Mesenchymal stem cell (in vitro differentiated cells and primary cell): ENCODE data around the gene HSF2. TPM values are rescaled to one million over a fixed set of nuclear protein-coding genes. Genes with fewer than 3 reads are reported as not detected.
A peak's percentile ranks its signal among the peaks of the same experiment; 100 is the strongest.

Experiments used
- DNase-seq: peaks from one replicate; pipeline ENCODE4 v3.0.0-alpha.2; 2013
- H2AFZ ChIP-seq: one replicate; pipeline ENCODE4 v1.6.1; 2013; ENCODE audit warnings: low read depth, mild to moderate bottlenecking, control low read depth, inconsistent platforms, low read length, moderate library complexity
- H2AK5ac ChIP-seq: 2 replicates; pipeline ENCODE4 v1.6.1; 2013; ENCODE audit warnings: low read length, moderate library complexity, mild to moderate bottlenecking, inconsistent platforms; ENCODE audit not compliant: severe bottlenecking
- H2BK120ac ChIP-seq: one replicate; pipeline ENCODE4 v1.6.1; 2013; ENCODE audit warnings: low read depth, mild to moderate bottlenecking, inconsistent platforms, low read length, moderate library complexity
- H2BK12ac ChIP-seq, 2 experiments: one replicate each; pipeline ENCODE4 v1.6.1; 2013; ENCODE audit warnings: inconsistent platforms in 2 of 2, low read length in 2 of 2, mild to moderate bottlenecking in 2 of 2, moderate library complexity in 2 of 2, control low read depth in 1 of 2
- H2BK15ac ChIP-seq: one replicate; pipeline ENCODE4 v1.6.1; 2013; ENCODE audit warnings: mild to moderate bottlenecking, low read depth, inconsistent platforms; ENCODE audit not compliant: poor library complexity, severe bottlenecking
- H2BK5ac ChIP-seq: 2 replicates; pipeline ENCODE4 v1.6.1; 2013; ENCODE audit warnings: low read depth, mild to moderate bottlenecking, low read length, control low read depth, inconsistent platforms; ENCODE audit not compliant: poor library complexity, severe bottlenecking
- H3K14ac ChIP-seq, 2 experiments: one replicate each; pipeline ENCODE4 v1.6.1; 2013; ENCODE audit warnings: inconsistent platforms in 2 of 2, low read length in 2 of 2, control low read depth in 1 of 2, mild to moderate bottlenecking in 1 of 2, moderate library complexity in 1 of 2
- H3K18ac ChIP-seq, 2 experiments: one replicate each; pipeline ENCODE4 v1.6.1; 2013; ENCODE audit warnings: inconsistent platforms in 2 of 2, low read length in 2 of 2, control low read depth in 1 of 2, low read depth in 1 of 2, mild to moderate bottlenecking in 1 of 2
- H3K23ac ChIP-seq, 2 experiments: one replicate each; pipeline ENCODE4 v1.6.1; 2013; ENCODE audit warnings: inconsistent platforms in 2 of 2, low read length in 2 of 2, mild to moderate bottlenecking in 2 of 2, moderate library complexity in 2 of 2, control low read depth in 1 of 2
- H3K27ac ChIP-seq: 2 replicates; pipeline ENCODE4 v1.5.1; 2013; ENCODE audit warnings: mild to moderate bottlenecking, moderate library complexity, low read length, control low read depth, inconsistent platforms; ENCODE audit not compliant: poor library complexity, severe bottlenecking
- H3K27me3 ChIP-seq, 2 experiments: 2 replicates each; pipeline versions ENCODE4 v1.6.1 to v1.7.0; 2013; ENCODE audit warnings: low read length in 2 of 2, mild to moderate bottlenecking in 2 of 2, moderate library complexity in 2 of 2, control low read depth in 1 of 2, inconsistent platforms in 1 of 2; ENCODE audit not compliant: control insufficient read depth in 1 of 2, insufficient read depth in 1 of 2
- H3K36me3 ChIP-seq, 2 experiments: 2 replicates each; pipeline versions ENCODE4 v1.6.1 to v1.7.0; 2013; ENCODE audit warnings: low read length in 2 of 2, control low read depth in 1 of 2, inconsistent platforms in 1 of 2, low read depth in 1 of 2, mild to moderate bottlenecking in 1 of 2; ENCODE audit not compliant: insufficient read depth in 2 of 2, control insufficient read depth in 1 of 2
- H3K4ac ChIP-seq, 2 experiments: one replicate each; pipeline ENCODE4 v1.6.1; 2013; ENCODE audit warnings: inconsistent platforms in 2 of 2, low read length in 2 of 2, mild to moderate bottlenecking in 2 of 2, moderate library complexity in 2 of 2, control low read depth in 1 of 2, low read depth in 1 of 2
- H3K4me1 ChIP-seq: 2 replicates; pipeline ENCODE4 v1.6.1; 2013; ENCODE audit warnings: low read depth, low read length, control low read depth; ENCODE audit not compliant: control insufficient read depth, insufficient read depth
- H3K4me2 ChIP-seq: 2 replicates; pipeline ENCODE4 v1.6.1; 2013; ENCODE audit warnings: low read length, mild to moderate bottlenecking, inconsistent platforms; ENCODE audit not compliant: poor library complexity, severe bottlenecking
- H3K4me3 ChIP-seq, 2 experiments: 2 replicates each; pipeline versions ENCODE4 v1.5.1 to v1.7.0; 2013; ENCODE audit warnings: low read length in 2 of 2, mild to moderate bottlenecking in 2 of 2, control low read depth in 1 of 2, low read depth in 1 of 2; ENCODE audit not compliant: insufficient read depth in 1 of 2
- H3K79me1 ChIP-seq: replicated peaks from 2 replicates; pipeline ENCODE4 v1.6.1; 2013; ENCODE audit warnings: mild to moderate bottlenecking, control low read depth, low read length, inconsistent platforms; ENCODE audit not compliant: poor library complexity, severe bottlenecking
- H3K9ac ChIP-seq: 2 replicates; pipeline ENCODE4 v1.7.0; 2013; ENCODE audit warnings: mild to moderate bottlenecking, low read length, moderate library complexity
- H3K9me3 ChIP-seq: 2 replicates; pipeline ENCODE4 v1.7.0; 2013; ENCODE audit warnings: mild to moderate bottlenecking, low read length; ENCODE audit not compliant: control insufficient read depth
- H4K8ac ChIP-seq: one replicate; pipeline ENCODE4 v1.6.1; 2013; ENCODE audit warnings: inconsistent platforms, mild to moderate bottlenecking, low read length, moderate library complexity
- H4K91ac ChIP-seq: one replicate; pipeline ENCODE4 v1.6.1; 2013; ENCODE audit warnings: mild to moderate bottlenecking, low read length, inconsistent platforms
- WGBS: methylation state at CpG from one replicate; pipeline ENCODE4 v1.1.7; 2013; ENCODE audit warnings: mixed read lengths; 5-methylcytosine and 5-hydroxymethylcytosine counted together
- polyA plus RNA-seq, 2 experiments: library from polyadenylated mRNA; stranded (reverse); fragments of 200-250 nt; gene quantifications; one replicate each; pipeline ENCODE4 v1.2.3, GENCODE V29; 2013

The HSF2 gene
- polyA plus RNA-seq (2013, experiment 1 of 2), result 9.0 TPM
- polyA plus RNA-seq (2013, experiment 2 of 2), result 9.8 TPM

DNA sequence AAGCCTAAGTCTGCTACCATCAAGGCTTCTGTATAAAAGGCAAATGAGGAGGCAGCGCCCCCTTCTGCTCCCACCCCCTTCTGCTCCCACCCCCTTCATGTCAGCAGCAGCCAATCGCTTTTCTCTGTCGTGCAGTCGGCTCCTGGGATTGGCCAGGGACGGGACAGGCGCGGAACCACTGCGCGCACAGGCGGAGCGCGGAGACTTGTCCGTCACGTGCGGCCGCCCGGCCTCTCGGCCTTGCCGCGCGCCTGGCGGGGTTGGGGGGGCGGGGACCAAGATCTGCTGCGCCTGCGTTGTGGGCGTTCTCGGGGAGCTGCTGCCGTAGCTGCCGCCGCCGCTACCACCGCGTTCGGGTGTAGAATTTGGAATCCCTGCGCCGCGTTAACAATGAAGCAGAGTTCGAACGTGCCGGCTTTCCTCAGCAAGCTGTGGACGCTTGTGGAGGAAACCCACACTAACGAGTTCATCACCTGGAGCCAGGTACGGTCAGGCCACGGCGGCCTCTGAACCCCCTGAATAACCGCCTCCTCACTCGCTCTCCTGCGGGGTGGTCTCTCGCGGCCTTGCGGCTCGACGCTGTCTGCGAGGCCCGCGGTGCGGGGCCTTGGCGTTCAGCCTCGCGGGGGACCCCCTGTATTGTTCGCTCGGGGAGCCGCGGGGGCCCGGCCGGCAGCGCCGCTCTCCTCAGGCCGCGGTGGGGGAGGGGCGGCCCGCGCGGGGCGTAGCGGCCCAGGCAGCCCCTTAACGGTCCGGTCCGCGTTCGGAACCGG, at the start of gene HSF2:
Gene HSF2 (plus strand): TSS at position 305 of the 773 bp plus-strand sequence. CDS start 86 bp downstream, at position 391.
- Histone ChIP-seq H3K4me2 (peak within 1 kb of the TSS; percentile 86), H2AK5ac (no peak within 1 kb of the TSS), H3K9me3 (no peaks in the 10 kb centered on the region), H3K4me3 (peak within 1 kb of the TSS; percentile 96 to 97), H4K91ac (no peak within 1 kb of the TSS), H3K23ac (peak within 1 kb of the TSS; percentile 61 to 93), H3K4ac (peak within 1 kb of the TSS; percentile 60 to 61), H4K8ac (peak within 1 kb of the TSS; percentile 75), H2BK12ac (peak within 1 kb of the TSS in 1 of 2 experiments; percentile 76), H2BK5ac (peak within 1 kb of the TSS; percentile 85), H2BK120ac (peak within 1 kb of the TSS; percentile 44), H3K9ac (peak within 1 kb of the TSS; percentile 97), H3K14ac (peak within 1 kb of the TSS in 1 of 2 experiments; percentile 85), H2AFZ (peak within 1 kb of the TSS; percentile 72), H3K18ac (peak within 1 kb of the TSS; percentile 85 to 92), H3K79me1 (peaks cover 3% of the 10 kb centered on the region), H3K36me3 (no peaks in the 10 kb centered on the region), H3K27ac (peak within 1 kb of the TSS; percentile 83), H2BK15ac (peak within 1 kb of the TSS; percentile 81), H3K27me3 (no peaks in the 10 kb centered on the region), H3K4me1 (no peaks in the 10 kb centered on the region)
- WGBS, result under 1% methylated on average over 79 of the region's 82 CpGs
- DNase-seq, result peak; percentile 99

DNA sequence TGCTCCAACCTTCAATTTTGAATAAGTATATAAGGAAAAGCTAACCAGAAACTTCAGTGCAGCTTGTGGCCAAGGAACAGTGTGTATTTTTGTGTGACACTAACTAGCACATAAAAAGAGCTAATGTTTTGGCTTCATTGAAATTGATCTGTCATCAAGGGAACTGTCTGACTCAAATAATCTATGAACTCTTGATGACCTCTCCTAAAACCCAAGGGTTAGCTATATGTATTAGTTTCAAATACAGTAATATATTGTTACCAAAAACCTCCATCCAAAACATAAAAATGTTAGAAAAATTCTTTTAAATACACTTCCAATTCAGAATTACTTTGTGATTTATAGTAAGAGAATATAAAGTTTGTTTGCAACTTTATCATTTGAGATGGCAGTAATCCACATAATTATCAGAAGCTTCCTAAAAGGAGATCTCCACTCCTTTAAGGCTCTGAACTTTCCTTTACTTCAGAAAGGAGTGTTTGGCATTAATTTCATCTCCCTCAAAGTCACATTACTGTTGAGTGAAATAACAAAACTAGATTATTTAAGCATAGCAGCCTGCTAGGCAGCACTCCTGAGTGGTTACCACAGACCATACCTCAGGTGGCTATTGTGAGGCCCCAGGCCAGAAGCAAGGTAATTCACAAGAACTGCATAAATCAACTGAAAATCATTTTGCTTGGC, 46.3 kb upstream of the HSF2 start:
- no peak for DNase-seq
- H2AFZ ChIP-seq, result no peak overlapping the region
- no peak overlapping the region for H3K4me2 ChIP-seq
- H3K4me3 ChIP-seq, result no peak overlapping the region
- no peak overlapping the region for H2BK5ac ChIP-seq
- H3K9me3 ChIP-seq, result no peaks in the 10 kb centered on the region
- no peak overlapping the region for H2BK120ac ChIP-seq
- H3K79me1 ChIP-seq, result no peaks in the 10 kb centered on the region
- no peak overlapping the region for H2AK5ac ChIP-seq
- H3K36me3 ChIP-seq, result no peaks in the 10 kb centered on the region
- H4K91ac ChIP-seq, result no peak overlapping the region
- no peak overlapping the region for H3K18ac ChIP-seq
- no peak overlapping the region for H3K4ac ChIP-seq
- H3K23ac ChIP-seq, result no peak overlapping the region
- no peak overlapping the region for H2BK12ac ChIP-seq
- no peak overlapping the region for H4K8ac ChIP-seq
- H3K4me1 ChIP-seq, result no peaks in the 10 kb centered on the region
- no peak overlapping the region for H3K27ac ChIP-seq
- H3K9ac ChIP-seq, result no peak overlapping the region
- H2BK15ac ChIP-seq, result no peak overlapping the region
- H3K14ac ChIP-seq, result no peak overlapping the region
- no peaks in the 10 kb centered on the region for H3K27me3 ChIP-seq

GRCh38 chr6:122360809-122361208, 38.6 kb upstream of the HSF2 start:
- Histone ChIP-seq H2BK120ac (no peak overlapping the region), H3K4me2 (no peak overlapping the region), H4K8ac (no peak overlapping the region), H2BK15ac (no peak overlapping the region), H3K4me3 (no peak overlapping the region), H3K79me1 (no peaks in the 10 kb centered on the region), H3K36me3 (no peaks in the 10 kb centered on the region), H3K4me1 (no peaks in the 10 kb centered on the region), H3K9ac (no peak overlapping the region), H3K14ac (no peak overlapping the region), H3K18ac (no peak overlapping the region), H3K27me3 (no peaks in the 10 kb centered on the region), H3K4ac (no peak overlapping the region), H4K91ac (no peak overlapping the region), H3K9me3 (no peaks in the 10 kb centered on the region), H3K27ac (no peak overlapping the region), H2AFZ (no peak overlapping the region), H3K23ac (no peak overlapping the region), H2AK5ac (no peak overlapping the region), H2BK5ac (no peak overlapping the region), H2BK12ac (no peak overlapping the region)
- DNase-seq, result no peak
- WGBS, result 84% methylated on average over 5 of the region's 11 CpGs

DNA sequence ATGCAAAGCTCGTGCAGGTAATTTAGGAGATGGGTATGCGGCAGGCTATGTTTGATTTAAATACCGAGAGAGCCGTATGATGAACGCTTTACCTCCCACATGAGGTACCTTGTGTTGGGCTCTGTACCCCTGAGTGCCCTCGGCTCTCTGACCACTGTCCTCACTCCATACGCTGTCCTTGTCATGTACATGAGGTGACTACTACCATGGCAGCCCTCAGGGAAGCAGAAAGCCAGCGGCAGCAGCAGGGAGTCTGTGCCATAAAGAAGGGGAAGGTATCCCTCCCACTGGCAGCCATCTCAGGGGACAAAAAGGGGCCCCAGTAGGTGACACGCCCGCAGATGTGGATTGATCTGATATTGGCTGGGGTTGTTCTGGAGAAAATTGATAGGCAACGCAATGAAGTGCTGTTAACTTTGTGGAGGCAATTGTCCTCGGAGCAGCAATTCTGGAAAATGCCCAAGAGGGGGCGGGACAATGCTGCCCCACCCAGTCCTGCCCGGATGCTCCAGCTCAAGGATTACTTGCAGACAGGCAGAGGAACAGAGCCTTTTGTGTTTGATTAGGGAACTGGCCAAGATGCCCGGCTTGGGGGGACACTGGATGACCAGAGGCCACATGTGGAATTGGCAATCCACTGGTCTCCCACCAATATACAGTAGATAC, 38.0 kb upstream of the HSF2 start:
- H2AK5ac ChIP-seq, result no peak overlapping the region
- H3K23ac ChIP-seq, result no peak overlapping the region
- H4K91ac ChIP-seq, result no peak overlapping the region
- H3K79me1 ChIP-seq, result no peaks in the 10 kb centered on the region
- WGBS, result 84% methylated on average over 15 of the region's 15 CpGs
- no peak overlapping the region for H2BK120ac ChIP-seq
- H3K27ac ChIP-seq, result no peak overlapping the region
- H3K14ac ChIP-seq, result no peak overlapping the region
- no peak overlapping the region for H3K9ac ChIP-seq
- H3K36me3 ChIP-seq, result no peaks in the 10 kb centered on the region
- no peaks in the 10 kb centered on the region for H3K9me3 ChIP-seq
- H2BK5ac ChIP-seq, result no peak overlapping the region
- H3K4ac ChIP-seq, result no peak overlapping the region
- no peak overlapping the region for H3K18ac ChIP-seq
- no peak overlapping the region for H3K4me2 ChIP-seq
- H3K27me3 ChIP-seq, result no peaks in the 10 kb centered on the region
- H4K8ac ChIP-seq, result no peak overlapping the region
- DNase-seq, result no peak
- H2BK12ac ChIP-seq, result no peak overlapping the region
- H2AFZ ChIP-seq, result no peak overlapping the region
- no peak overlapping the region for H2BK15ac ChIP-seq
- H3K4me3 ChIP-seq, result no peak overlapping the region
- peaks cover 2% of the 10 kb centered on the region for H3K4me1 ChIP-seq
